ENCODE measurements around the gene ARGLU1.

Gene ARGLU1

GRCh38 chr13:106565127-106565775, 2.7 kb downstream of the ARGLU1 start:
- Histone ChIP-seq H3K9ac (ENCODE audit: low read length in 2 of 2) (no peak overlapping the region), H3K27ac (ENCODE audit: low read length) (no peak overlapping the region), H3K36me3 (ENCODE audit: control insufficient read depth in 2 of 2, insufficient read depth in 2 of 2, low read length in 2 of 2) (no peaks in the 10 kb centered on the region), H3K27me3 (ENCODE audit: control insufficient read depth in 1 of 2, insufficient read depth in 2 of 2, low read length in 2 of 2) (no peaks in the 10 kb centered on the region), H3K4me3 (ENCODE audit: low read length in 2 of 2) (peak overlapping the region; percentile 76 to 88), H3K9me3 (ENCODE audit: control insufficient read depth in 2 of 2, low read length in 2 of 2) (no peaks in the 10 kb centered on the region), H3K4me1 (ENCODE audit: control insufficient read depth, insufficient read depth, low read length) (peaks cover 25% of the 10 kb centered on the region)

GRCh38 chr13:106562301-106562700, 5.6 kb downstream of the ARGLU1 start:
- Histone ChIP-seq H3K4me1 (ENCODE audit: control insufficient read depth, insufficient read depth, low read length) (peaks cover 22% of the 10 kb centered on the region), H3K9ac (ENCODE audit: low read length in 2 of 2) (no peak overlapping the region), H3K27me3 (ENCODE audit: control insufficient read depth in 1 of 2, insufficient read depth in 2 of 2, low read length in 2 of 2) (no peaks in the 10 kb centered on the region), H3K4me3 (ENCODE audit: low read length in 2 of 2) (no peak overlapping the region), H3K36me3 (ENCODE audit: control insufficient read depth in 2 of 2, insufficient read depth in 2 of 2, low read length in 2 of 2) (peaks cover 2 to 5% of the 10 kb centered on the region in 2 donors), H3K9me3 (ENCODE audit: control insufficient read depth in 2 of 2, low read length in 2 of 2) (no peaks in the 10 kb centered on the region), H3K27ac (ENCODE audit: low read length) (no peak overlapping the region)

- H3K27ac ChIP-seq (ENCODE audit: low read length) = no peak overlapping the region
- no peaks in the 10 kb centered on the region for H3K9me3 ChIP-seq (ENCODE audit: control insufficient read depth in 2 of 2, low read length in 2 of 2)
- H3K27me3 ChIP-seq (ENCODE audit: control insufficient read depth in 1 of 2, insufficient read depth in 2 of 2, low read length in 2 of 2) = no peaks in the 10 kb centered on the region
- no peak overlapping the region for H3K4me3 ChIP-seq (ENCODE audit: low read length in 2 of 2)
- H3K36me3 ChIP-seq (ENCODE audit: control insufficient read depth in 2 of 2, insufficient read depth in 2 of 2, low read length in 2 of 2) = peaks cover 2 to 6% of the 10 kb centered on the region in 2 donors
- peaks cover 22% of the 10 kb centered on the region for H3K4me1 ChIP-seq (ENCODE audit: control insufficient read depth, insufficient read depth, low read length)
- no peak overlapping the region for H3K9ac ChIP-seq (ENCODE audit: low read length in 2 of 2)
Measured at GRCh38 chr13:106561551-106562170, 6.3 kb downstream of the ARGLU1 start.

GRCh38 chr13:106560821-106561220, 7.1 kb downstream of the ARGLU1 start:
- no peak overlapping the region for H3K9ac ChIP-seq (ENCODE audit: low read length in 2 of 2)
- no peaks in the 10 kb centered on the region for H3K27me3 ChIP-seq (ENCODE audit: control insufficient read depth in 1 of 2, insufficient read depth in 2 of 2, low read length in 2 of 2)
- peaks cover 15% of the 10 kb centered on the region for H3K4me1 ChIP-seq (ENCODE audit: control insufficient read depth, insufficient read depth, low read length)
- H3K36me3 ChIP-seq (ENCODE audit: control insufficient read depth in 2 of 2, insufficient read depth in 2 of 2, low read length in 2 of 2) = peaks cover 5 to 14% of the 10 kb centered on the region in 2 donors
- H3K4me3 ChIP-seq (ENCODE audit: low read length in 2 of 2) = no peak overlapping the region
- H3K9me3 ChIP-seq (ENCODE audit: control insufficient read depth in 2 of 2, low read length in 2 of 2) = no peaks in the 10 kb centered on the region
- no peak overlapping the region for H3K27ac ChIP-seq (ENCODE audit: low read length)

DNA sequence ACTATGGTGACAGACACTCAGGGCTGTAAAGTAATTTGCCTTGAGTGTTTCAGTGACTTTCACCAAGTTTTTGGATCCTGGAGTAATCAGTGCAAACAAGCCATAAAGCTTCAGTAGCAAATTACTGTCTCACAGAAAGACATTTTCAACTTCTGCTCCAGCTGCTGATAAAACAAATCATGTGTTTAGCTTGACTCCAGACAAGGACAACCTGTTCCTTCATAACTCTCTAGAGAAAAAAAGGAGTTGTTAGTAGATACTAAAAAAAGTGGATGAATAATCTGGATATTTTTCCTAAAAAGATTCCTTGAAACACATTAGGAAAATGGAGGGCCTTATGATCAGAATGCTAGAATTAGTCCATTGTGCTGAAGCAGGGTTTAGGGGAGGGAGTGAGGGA, 9.4 kb downstream of the ARGLU1 start:
- Histone ChIP-seq H3K36me3 (ENCODE audit: control insufficient read depth in 2 of 2, insufficient read depth in 2 of 2, low read length in 2 of 2) (peaks cover 6 to 23% of the 10 kb centered on the region in 2 donors), H3K4me1 (ENCODE audit: control insufficient read depth, insufficient read depth, low read length) (peaks cover 5% of the 10 kb centered on the region), H3K9me3 (ENCODE audit: control insufficient read depth in 2 of 2, low read length in 2 of 2) (no peaks in the 10 kb centered on the region), H3K4me3 (ENCODE audit: low read length in 2 of 2) (no peak overlapping the region), H3K9ac (ENCODE audit: low read length in 2 of 2) (no peak overlapping the region), H3K27me3 (ENCODE audit: control insufficient read depth in 1 of 2, insufficient read depth in 2 of 2, low read length in 2 of 2) (no peaks in the 10 kb centered on the region), H3K27ac (ENCODE audit: low read length) (no peak overlapping the region)

DNA sequence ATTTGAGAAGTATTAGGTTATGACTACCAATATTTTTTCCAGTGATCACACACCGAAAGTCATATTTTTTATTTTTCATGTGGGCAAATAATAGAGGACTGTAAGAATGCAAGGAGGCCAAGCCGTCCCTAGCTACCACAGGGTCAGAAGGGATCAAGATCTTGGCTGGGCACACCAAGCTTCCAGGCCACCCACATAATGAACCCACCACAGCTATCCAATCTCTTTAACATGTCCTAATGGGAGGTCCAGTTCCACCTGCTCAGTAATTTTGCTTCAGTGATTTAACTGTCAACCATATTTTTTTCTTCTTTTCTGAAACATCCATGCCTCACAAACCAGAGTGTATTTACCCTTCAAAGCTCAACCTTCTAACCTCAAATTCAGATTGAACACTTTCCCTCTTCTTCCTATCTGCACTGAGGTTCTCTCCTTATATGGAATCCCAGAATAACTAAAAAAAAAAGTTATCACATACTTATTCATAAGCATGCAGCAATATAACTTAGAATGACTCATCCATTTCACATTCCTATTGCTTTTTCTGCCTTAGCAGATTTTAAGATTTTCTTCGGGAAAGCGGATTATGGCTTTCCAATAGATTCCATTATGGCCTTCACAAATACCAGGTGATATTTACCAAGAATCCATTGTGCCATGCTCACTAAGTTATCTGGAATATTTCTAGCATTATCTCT, 12.2 kb downstream of the ARGLU1 start:
- Histone ChIP-seq H3K4me1 (ENCODE audit: control insufficient read depth, insufficient read depth, low read length) (no peaks in the 10 kb centered on the region), H3K27me3 (ENCODE audit: control insufficient read depth in 1 of 2, insufficient read depth in 2 of 2, low read length in 2 of 2) (no peaks in the 10 kb centered on the region), H3K27ac (ENCODE audit: low read length) (no peak overlapping the region), H3K36me3 (ENCODE audit: control insufficient read depth in 2 of 2, insufficient read depth in 2 of 2, low read length in 2 of 2) (peaks cover 6 to 23% of the 10 kb centered on the region in 2 donors), H3K9ac (ENCODE audit: low read length in 2 of 2) (no peak overlapping the region), H3K4me3 (ENCODE audit: low read length in 2 of 2) (no peak overlapping the region), H3K9me3 (ENCODE audit: control insufficient read depth in 2 of 2, low read length in 2 of 2) (no peaks in the 10 kb centered on the region)

DNA sequence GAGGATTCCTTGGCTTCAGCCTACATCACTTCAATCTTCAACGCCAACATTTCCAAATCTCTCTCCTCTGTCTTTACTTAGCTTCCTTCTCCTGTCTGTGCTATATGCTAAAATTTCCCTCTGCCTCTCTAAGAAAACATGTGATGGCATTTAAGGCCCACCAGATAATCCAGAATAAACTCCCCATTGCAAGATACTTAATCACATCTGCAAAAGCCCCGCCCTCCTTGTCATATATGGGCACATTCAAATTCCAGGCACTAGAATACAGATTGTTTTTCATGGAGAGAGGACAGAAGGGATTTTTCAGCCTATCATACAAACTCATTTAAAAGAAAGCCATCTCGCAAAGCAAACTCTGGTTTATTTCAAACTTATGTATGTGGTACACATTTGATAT, 16.2 kb downstream of the ARGLU1 start:
- H3K4me3 ChIP-seq (ENCODE audit: low read length in 2 of 2) = no peak overlapping the region
- no peak overlapping the region for H3K27ac ChIP-seq (ENCODE audit: low read length)
- no peaks in the 10 kb centered on the region for H3K4me1 ChIP-seq (ENCODE audit: control insufficient read depth, insufficient read depth, low read length)
- H3K9ac ChIP-seq (ENCODE audit: low read length in 2 of 2) = no peak overlapping the region
- no peaks in the 10 kb centered on the region for H3K27me3 ChIP-seq (ENCODE audit: control insufficient read depth in 1 of 2, insufficient read depth in 2 of 2, low read length in 2 of 2)
- no peaks in the 10 kb centered on the region for H3K9me3 ChIP-seq (ENCODE audit: control insufficient read depth in 2 of 2, low read length in 2 of 2)
- peaks cover 4 to 18% of the 10 kb centered on the region in 2 donors for H3K36me3 ChIP-seq (ENCODE audit: control insufficient read depth in 2 of 2, insufficient read depth in 2 of 2, low read length in 2 of 2)

DNA sequence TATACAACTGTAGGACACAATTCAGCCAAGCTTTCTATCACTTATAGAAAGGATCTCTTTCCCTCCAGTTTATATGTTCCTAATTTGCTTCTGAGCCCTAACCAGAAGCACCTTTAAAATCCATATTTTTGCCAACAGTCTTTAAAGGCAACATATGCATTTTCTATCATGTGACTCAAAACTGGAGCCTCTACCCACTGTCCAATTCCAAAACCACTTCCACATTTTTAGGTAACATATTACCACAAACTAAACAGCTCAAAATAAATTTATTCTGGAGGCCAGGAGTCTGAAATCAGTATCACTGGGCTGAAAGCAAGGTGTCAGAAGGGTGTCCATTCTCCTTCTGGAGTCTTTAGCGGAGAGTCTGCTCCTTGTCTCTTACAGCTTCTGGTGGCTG, 16.6 kb downstream of the ARGLU1 start:
- H3K4me3 ChIP-seq (ENCODE audit: low read length in 2 of 2) = no peak overlapping the region
- H3K36me3 ChIP-seq (ENCODE audit: control insufficient read depth in 2 of 2, insufficient read depth in 2 of 2, low read length in 2 of 2) = peaks cover 4 to 14% of the 10 kb centered on the region in 2 donors
- no peak overlapping the region for H3K9ac ChIP-seq (ENCODE audit: low read length in 2 of 2)
- no peaks in the 10 kb centered on the region for H3K4me1 ChIP-seq (ENCODE audit: control insufficient read depth, insufficient read depth, low read length)
- no peaks in the 10 kb centered on the region for H3K27me3 ChIP-seq (ENCODE audit: control insufficient read depth in 1 of 2, insufficient read depth in 2 of 2, low read length in 2 of 2)
- no peaks in the 10 kb centered on the region for H3K9me3 ChIP-seq (ENCODE audit: control insufficient read depth in 2 of 2, low read length in 2 of 2)
- no peak overlapping the region for H3K27ac ChIP-seq (ENCODE audit: low read length)

GRCh38 chr13:106550570-106551135, 17.3 kb downstream of the ARGLU1 start:
- H3K9me3 ChIP-seq (ENCODE audit: control insufficient read depth in 2 of 2, low read length in 2 of 2) = no peaks in the 10 kb centered on the region
- no peak overlapping the region for H3K4me3 ChIP-seq (ENCODE audit: low read length in 2 of 2)
- peaks cover 0 to 7% of the 10 kb centered on the region in 2 donors for H3K36me3 ChIP-seq (ENCODE audit: control insufficient read depth in 2 of 2, insufficient read depth in 2 of 2, low read length in 2 of 2)
- no peaks in the 10 kb centered on the region for H3K4me1 ChIP-seq (ENCODE audit: control insufficient read depth, insufficient read depth, low read length)
- H3K27me3 ChIP-seq (ENCODE audit: control insufficient read depth in 1 of 2, insufficient read depth in 2 of 2, low read length in 2 of 2) = no peaks in the 10 kb centered on the region
- no peak overlapping the region for H3K27ac ChIP-seq (ENCODE audit: low read length)
- no peak overlapping the region for H3K9ac ChIP-seq (ENCODE audit: low read length in 2 of 2)

GRCh38 chr13:106548064-106548696, 19.8 kb downstream of the ARGLU1 start:
- Histone ChIP-seq H3K9me3 (ENCODE audit: control insufficient read depth in 2 of 2, low read length in 2 of 2) (no peaks in the 10 kb centered on the region), H3K4me3 (ENCODE audit: low read length in 2 of 2) (no peak overlapping the region), H3K27ac (ENCODE audit: low read length) (no peak overlapping the region), H3K36me3 (ENCODE audit: control insufficient read depth in 2 of 2, insufficient read depth in 2 of 2, low read length in 2 of 2) (no peaks in the 10 kb centered on the region), H3K4me1 (ENCODE audit: control insufficient read depth, insufficient read depth, low read length) (no peaks in the 10 kb centered on the region), H3K9ac (ENCODE audit: low read length in 2 of 2) (no peak overlapping the region), H3K27me3 (ENCODE audit: control insufficient read depth in 1 of 2, insufficient read depth in 2 of 2, low read length in 2 of 2) (no peaks in the 10 kb centered on the region)
